ENCODE measurements around the gene TMEM256. TPM values are rescaled to one million over a fixed set of nuclear protein-coding genes. Genes with fewer than 3 reads are reported as not detected.

TMEM256 gene
- total and polyA plus RNA-seq, 2 of the 8 experiments (the other 6 are each of a cell fraction or from before 2014, with no cell fraction given): 97.0 to 350 TPM

- H4K91ac ChIP-seq (replicated peaks; ENCODE audit: insufficient read length, low read length): no peak overlapping the region
- H3K56ac ChIP-seq (replicated peaks; ENCODE audit: insufficient read length, low read depth, low read length): no peak overlapping the region
- no peak overlapping the region for H2AFZ ChIP-seq (ENCODE audit: low read length)
- no peak overlapping the region for H3K23ac ChIP-seq (ENCODE audit: insufficient read length)
- no peak for FAIRE-seq
- peaks cover 0 to 9% (median 3%) of the 10 kb centered on the region in 4 experiments; a peak in 6 of 7 replicates for H3K4me1 ChIP-seq (replicated peaks in 1 of 4; ENCODE audit: control insufficient read depth in 3 of 4, insufficient read depth in 4 of 4, low read length in 3 of 4)
- DNase-seq (ENCODE audit: low read depth in 1 of 2, low spot score in 2 of 2): no peak
- H3K79me1 ChIP-seq (ENCODE audit: low read depth, low read length): no peaks in the 10 kb centered on the region; the same call in 1 of the 2 replicates
- no peak overlapping the region for H2BK12ac ChIP-seq (ENCODE audit: low read depth, low read length)
- H3K36me3 ChIP-seq (ENCODE audit: control insufficient read depth in 2 of 4, insufficient read depth in 4 of 4, low read length in 3 of 4): peaks cover 0 to 30% (median 10%) of the 10 kb centered on the region in 4 experiments; a peak in 5 of 8 replicates
- peaks cover 14% of the 10 kb centered on the region; the same call in 1 of the 2 replicates for H3K23me2 ChIP-seq (ENCODE audit: low read depth, low read length)
- no peaks in the 10 kb centered on the region for H3K79me2 ChIP-seq (ENCODE audit: control insufficient read depth in 1 of 2, insufficient read depth in 2 of 2, low read length in 2 of 2)
- H3K9me3 ChIP-seq (ENCODE audit: insufficient read depth in 2 of 2, low read depth in 1 of 2, low read length in 1 of 2): no peaks in the 10 kb centered on the region
- peaks cover 2 to 10% of the 10 kb centered on the region in 2 experiments for H4K20me1 ChIP-seq (replicated peaks in 1 of 2; ENCODE audit: control insufficient read depth in 1 of 2, insufficient read depth in 2 of 2, low read length in 2 of 2)
- H3K27me3 ChIP-seq (replicated peaks in 1 of 4; ENCODE audit: control insufficient read depth in 3 of 4, extremely low read depth in 1 of 4, insufficient read depth in 3 of 4, low read length in 3 of 4): no peaks in the 10 kb centered on the region
- TF ChIP-seq KDM4A (IDR thresholded peaks at IDR 0.05; ENCODE audit: low read depth, low read length, severe bottlenecking): no peak
- no peak for TF ChIP-seq SIN3A (conservative IDR thresholded peaks at IDR 0.05 in 1 of 2, IDR thresholded peaks at IDR 0.05 in 1 of 2; ENCODE audit: low read depth in 1 of 2, low read length in 2 of 2)
- TF ChIP-seq CHD2 (IDR thresholded peaks at IDR 0.05; ENCODE audit: low read length): no peak
- no peak for TF ChIP-seq CTCF (IDR thresholded peaks at IDR 0.05; ENCODE audit: control extremely low read depth in 1 of 3, insufficient read depth in 1 of 3, low read depth in 1 of 3, low read length in 3 of 3)
- no peak for TF ChIP-seq CTBP2 (IDR thresholded peaks at IDR 0.05; ENCODE audit: borderline replicate concordance, insufficient read depth, insufficient read length, low read length)
- no peak for TF ChIP-seq EZH2 (IDR thresholded peaks at IDR 0.05; ENCODE audit: low read depth, low read length, severe bottlenecking)
- no peak for TF ChIP-seq RNF2 (IDR thresholded peaks at IDR 0.05; ENCODE audit: borderline replicate concordance, low read depth, low read length, missing control alignments, poor library complexity, severe bottlenecking)
- no peak for TF ChIP-seq JUND (IDR thresholded peaks at IDR 0.05; ENCODE audit: low read length)
- no peak for TF ChIP-seq YY1 (IDR thresholded peaks at IDR 0.05; ENCODE audit: low read depth, low read length)
- WGBS, 2 experiments (ENCODE audit: extremely low coverage in 1 of 2, insufficient coverage in 1 of 2, insufficient read length in 1 of 2, insufficient replicate concordance in 2 of 2, low coverage in 1 of 2, low lambda C conversion rate in 2 of 2, missing lambda C conversion rate in 1 of 2): 93% methylated on average over 2 of the region's 2 CpGs; no CpG with 5 or more reads in 1 of the 2 experiments
- H2AK5ac ChIP-seq (ENCODE audit: low read depth, low read length): no peak overlapping the region
- ChIA-PET POLR2A (ENCODE audit: partially characterized antibody) (interaction anchor here (1.3 to 4.9 kb wide), 2 partner anchors 12 to 17 kb away, joined by 4 to 29 read pairs; partner anchors contain the start of gene TMEM256), CTCF (ENCODE audit: partially characterized antibody) (interaction anchor here (1.5 to 2.8 kb wide), 2 partner anchors 65 to 170 kb away, joined by 5 to 8 read pairs; partner anchors contain the start of gene SENP3)
- H3K4me3 ChIP-seq (ENCODE audit: extremely low read depth in 1 of 4, insufficient read depth in 2 of 4, low read depth in 3 of 4, low read length in 4 of 4): no peak overlapping the region
- no peak overlapping the region for H2BK120ac ChIP-seq (replicated peaks; ENCODE audit: low read depth, low read length)
- no peak overlapping the region for H2BK5ac ChIP-seq (ENCODE audit: low read depth, low read length)
- no peak overlapping the region for H3K14ac ChIP-seq (ENCODE audit: insufficient read length)
- no peak overlapping the region for H2BK20ac ChIP-seq (ENCODE audit: low read length)
- no peak overlapping the region for H3K4me2 ChIP-seq (ENCODE audit: insufficient read depth in 1 of 2, low read depth in 2 of 2, low read length in 2 of 2)
- no peak overlapping the region for H3K18ac ChIP-seq (ENCODE audit: extremely low read depth, low read length)
- no peak overlapping the region for H3K27ac ChIP-seq (ENCODE audit: low read depth, low read length)
- no peak overlapping the region for H2BK15ac ChIP-seq (ENCODE audit: low read length)
- no peak overlapping the region for H3K4ac ChIP-seq (replicated peaks; ENCODE audit: insufficient read length, low read depth, low read length)
- H3K9ac ChIP-seq (replicated peaks in 1 of 4; ENCODE audit: extremely low read depth in 1 of 4, low read depth in 3 of 4, low read length in 3 of 4): no peak overlapping the region
- no peak overlapping the region for H4K8ac ChIP-seq (ENCODE audit: extremely low read depth, insufficient read depth, low read length)
- no peak overlapping the region for H4K5ac ChIP-seq (ENCODE audit: insufficient read length, low read depth, low read length)
Observed at GRCh38 chr17:7391307-7391706, 12.6 kb downstream of the TMEM256 start.

Data from H1 (cell line).